Measurements from ENCODE around the gene DEFB114.

DEFB114 gene

DNA sequence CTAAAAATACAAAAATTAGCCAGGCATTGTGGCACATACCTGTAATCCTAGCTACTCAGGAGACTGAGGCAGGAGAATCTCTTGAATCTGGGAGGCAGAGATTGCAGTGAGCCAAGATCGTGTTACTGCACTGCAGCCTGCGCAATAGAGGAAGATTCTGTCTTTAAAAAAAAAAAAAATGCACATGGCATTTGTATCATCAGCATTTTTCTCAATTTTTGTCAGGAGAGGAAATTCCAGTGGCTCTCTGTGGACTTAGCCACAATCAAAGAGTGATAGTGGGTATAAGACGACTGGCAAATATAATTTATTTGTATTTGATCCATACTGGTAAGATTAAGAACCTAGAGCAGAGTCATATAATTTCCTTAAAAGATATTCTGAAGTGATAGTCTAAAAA is 28.6 kb downstream of the DEFB114 start:
- no peak for DNase-seq

DNA sequence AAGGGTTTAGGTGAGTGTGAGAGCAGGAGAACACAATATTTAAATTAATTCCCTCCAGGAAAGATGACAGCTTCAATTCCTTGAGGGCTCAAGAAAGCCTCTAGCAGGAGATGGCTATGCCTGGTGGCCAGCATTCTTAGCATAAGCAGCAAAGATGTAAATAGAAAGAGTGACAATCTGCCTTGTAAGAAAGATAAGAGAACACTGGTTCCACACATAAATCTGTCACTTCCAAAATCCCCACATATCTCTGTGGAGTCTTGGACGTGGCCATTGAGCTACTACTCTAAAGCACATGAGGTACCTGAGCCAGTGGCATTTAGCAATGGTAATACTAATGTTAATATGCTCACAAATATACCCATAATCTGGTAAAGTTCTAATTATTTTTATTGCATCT is 29.2 kb downstream of the DEFB114 start:
- DNase-seq = no peak

DNA sequence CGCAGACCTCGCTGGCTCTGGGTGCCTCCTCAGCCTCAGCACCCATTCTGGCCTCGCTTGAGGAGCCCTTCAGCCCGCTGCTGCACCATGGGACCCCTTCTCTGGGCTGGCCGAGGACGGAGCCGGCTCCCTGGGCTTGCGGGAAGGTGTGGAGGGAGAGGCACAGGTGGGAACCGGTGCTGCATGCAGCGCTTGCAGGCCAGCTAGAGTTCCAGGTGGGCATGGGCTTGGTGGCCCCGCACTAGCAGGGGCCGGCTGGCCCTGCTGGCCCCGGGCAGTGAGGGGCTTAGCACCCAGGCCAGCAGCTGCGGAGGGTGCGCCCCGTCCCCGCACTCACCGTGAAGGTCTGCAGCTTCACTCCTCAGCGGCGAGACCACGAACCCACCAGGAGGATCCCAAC is 30.4 kb downstream of the DEFB114 start:
- no peak for DNase-seq

DNA sequence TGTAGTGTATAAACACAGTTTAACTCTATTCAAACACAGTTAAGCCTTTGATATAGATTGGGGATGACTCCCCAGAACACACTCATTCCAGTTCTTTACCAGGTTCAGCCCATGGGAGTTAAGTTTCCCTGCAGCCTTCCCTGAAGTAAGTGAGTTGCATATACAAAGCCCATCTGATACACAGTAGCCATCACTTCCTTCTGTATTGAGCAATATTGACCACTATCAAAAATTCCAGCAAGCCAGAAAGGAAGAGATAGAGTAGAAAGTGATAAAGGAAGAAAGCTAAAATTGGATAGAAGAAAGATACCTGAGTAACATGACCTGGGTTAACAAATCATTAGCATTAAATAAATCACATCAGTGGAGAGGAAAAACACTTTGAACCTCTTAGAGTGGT is 34.6 kb downstream of the DEFB114 start:
- DNase-seq = no peak

DNA sequence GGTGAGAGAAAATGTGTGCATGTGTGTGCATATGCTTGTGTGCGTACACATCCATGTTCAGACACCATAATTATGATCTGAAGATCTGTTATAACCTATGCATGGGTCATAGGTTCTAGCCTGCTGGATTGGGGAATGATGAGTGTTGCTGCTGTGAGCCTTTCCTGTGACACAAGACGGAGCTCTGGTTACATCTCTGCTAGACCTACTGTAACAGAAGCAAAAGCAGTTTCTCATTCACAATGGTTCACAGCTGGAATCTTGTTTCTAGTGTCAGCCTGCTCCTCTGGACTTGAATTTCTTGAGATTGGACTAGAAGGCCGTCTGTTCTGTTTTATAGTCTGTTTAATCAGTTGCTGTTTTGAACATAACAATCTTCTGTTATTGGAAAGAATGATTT is 40.1 kb downstream of the DEFB114 start:
- DNase-seq = no peak

DNA sequence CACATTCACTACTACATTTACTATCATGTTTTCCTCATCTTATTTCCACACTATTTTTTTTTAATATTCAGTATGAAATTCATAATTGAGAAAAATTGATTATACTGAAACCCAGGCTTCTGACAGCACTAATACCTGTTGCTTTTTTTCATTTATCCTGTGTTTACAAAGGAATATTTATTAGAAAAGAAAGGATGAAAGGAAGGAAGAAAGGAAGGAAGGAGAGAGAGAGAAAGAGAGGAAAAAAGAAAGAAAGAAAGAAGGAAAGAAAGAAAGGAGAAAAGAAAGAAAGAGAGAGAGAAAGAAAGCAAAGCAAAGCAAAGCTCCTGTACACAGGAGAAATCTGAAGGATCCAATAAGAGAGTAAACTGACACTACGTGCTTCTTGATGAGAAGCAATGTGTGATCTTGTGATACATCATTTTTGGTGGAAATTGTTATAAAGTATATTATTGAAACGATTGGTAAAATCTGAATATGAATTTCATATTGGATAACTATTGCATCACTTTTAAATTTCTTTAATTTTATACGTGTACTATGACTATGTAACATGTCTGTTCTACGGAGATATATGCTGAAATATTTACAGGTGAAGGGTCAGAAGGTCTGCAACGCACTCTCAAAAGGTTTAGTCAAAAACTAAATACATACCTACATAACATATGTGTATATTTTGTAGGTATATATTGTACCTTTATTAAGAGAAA is 43.9 kb downstream of the DEFB114 start:
- DNase-seq = no peak

DNA sequence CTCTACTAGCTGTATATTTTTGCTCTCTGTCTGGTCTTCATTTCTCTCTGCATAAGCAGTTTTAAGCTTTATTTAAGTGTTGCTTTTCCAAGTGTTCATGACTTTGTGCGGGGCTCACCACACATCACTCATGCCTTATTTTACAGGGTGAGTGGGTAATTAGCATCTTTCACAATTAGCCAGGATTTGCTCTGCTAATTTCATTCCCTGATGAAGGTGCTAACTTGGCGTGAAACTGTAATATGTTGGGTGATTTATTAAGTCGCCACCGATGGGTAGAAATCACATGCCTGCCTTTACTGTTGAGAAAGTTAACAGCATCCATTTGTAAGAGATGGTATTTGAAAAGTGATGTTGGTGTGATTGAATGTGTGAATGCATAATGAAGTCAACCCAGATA is 44.7 kb downstream of the DEFB114 start:
- DNase-seq = no peak

DNA sequence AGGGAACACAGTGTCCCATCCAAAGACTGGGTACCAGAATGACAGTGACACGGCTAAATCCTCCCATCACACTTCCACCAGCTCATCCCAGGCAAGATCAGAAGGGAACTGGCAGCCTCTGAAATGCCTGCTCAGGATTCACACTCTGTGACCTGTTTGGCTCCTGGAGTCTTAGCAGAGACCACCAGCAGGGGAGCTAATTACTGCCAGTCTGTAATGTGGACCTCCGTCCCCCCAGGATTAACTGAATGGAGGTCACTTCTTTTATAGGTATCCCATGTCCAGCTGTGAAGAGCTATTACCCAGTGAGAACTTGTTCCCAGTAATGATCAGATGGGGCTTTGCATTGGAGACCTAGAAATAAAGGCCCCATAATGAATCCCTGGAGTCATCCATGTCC is 45.2 kb downstream of the DEFB114 start:
- no peak for DNase-seq

DNA sequence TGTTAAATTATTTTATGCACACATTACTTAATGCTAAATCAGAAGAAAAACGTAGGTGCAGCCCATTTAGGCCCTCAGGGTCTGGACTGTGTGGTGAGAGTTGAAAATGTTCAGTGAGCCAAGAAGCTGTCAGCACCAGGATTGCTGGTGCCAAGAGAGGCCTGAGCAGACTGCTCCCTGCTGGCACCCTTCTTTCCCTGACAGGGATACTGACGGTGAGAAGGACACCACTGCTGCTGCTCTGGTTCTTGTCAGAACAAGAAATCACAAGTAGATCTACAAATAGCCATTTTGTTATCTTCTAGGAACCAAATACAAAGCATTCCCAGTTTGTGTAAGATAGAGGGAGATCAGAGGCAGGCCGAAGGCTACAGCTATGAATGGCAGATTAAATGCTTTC is 48.9 kb downstream of the DEFB114 start:
- no peak for DNase-seq

DNA sequence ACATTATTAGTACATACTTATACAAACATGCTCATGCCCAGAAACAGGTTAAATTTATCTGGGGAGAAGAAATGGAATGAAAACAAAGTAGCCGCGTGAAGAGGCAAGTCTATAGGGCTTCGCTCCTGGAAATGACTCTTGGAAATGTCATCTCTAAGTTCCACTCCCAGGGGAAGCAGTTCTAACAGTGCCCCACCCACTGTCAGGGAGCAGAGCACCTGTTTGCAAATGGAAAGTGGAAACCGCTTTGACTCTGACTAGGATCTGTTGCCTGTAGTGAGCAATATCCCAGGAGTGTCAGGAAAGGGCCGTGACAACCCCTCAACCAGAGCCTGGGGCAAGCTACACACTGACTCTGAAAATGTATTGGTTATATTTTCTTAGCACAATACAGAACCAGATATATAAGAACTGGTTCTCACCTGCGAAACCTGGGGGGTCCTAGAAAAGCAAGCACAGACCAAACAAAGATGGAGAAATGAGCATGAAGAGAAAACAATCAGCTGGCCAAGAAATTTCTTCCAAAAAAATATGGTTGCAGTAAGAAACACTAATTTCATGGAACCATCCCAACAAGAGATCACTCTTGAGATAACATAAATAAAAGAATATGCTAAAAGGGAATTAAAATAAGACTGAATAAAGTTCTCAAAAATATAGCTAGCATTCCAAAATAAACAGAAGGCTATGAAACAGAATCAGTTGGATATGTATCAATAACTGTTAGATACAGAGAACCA is 50.2 kb downstream of the DEFB114 start:
- DNase-seq = no peak

DNA sequence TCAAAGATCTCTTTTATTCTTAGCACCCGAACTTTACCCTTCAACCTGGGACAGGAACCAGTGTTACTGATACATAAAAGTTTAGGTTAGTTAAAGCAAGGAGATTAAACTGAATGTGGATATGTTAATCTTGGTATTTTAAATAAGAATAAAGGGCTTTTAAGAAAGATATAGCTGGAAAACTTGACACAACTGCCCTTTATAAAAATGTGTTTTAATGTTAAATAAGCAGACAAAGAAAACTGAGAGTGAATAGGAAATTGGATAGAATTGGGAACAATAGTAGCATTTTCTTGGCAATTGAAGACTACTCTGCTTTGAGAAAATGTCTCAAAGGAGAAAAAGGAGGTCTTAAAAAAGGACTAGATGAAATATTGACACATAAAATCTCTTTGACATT is 51.8 kb downstream of the DEFB114 start:
- no peak for DNase-seq

DNA sequence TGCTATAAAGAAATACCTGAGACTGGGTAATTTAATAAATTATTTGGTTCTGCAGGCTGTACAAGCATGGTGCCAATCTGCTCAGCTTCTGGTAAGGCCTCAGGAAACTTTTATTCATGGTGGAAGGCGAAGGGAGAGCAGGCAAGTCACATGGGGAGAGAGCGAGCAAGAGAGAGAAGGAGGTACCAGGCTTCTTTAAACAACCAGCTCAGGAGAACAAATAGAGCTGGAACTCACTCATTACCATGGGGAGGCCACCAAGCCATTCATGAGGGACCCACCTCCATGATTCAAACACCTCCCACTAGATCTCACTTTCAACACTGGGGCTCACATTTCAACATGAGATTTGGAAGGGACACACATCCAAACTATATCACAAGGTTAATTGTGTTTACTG is 52.7 kb downstream of the DEFB114 start:
- DNase-seq = no peak
